Nephron (organoid): ENCODE results near the gene NKAIN2.

ENCODE experiments used
- H3K27ac Mint-ChIP-seq, 3 experiments: 2 replicates each; pipeline ENCODE4 v1.8.0; 2020; ENCODE audit warnings: mixed read lengths in 3 of 3, mild to moderate bottlenecking in 2 of 3, moderate library complexity in 1 of 3
- H3K27me3 Mint-ChIP-seq: 2 replicates; pipeline ENCODE4 v1.8.0; 2021; ENCODE audit warnings: low read depth, mild to moderate bottlenecking, moderate library complexity, mixed read lengths
- H3K36me3 Mint-ChIP-seq: 2 replicates; pipeline ENCODE4 v1.8.0; 2020; ENCODE audit warnings: low read depth, mixed read lengths
- H3K4me1 Mint-ChIP-seq: 2 replicates; pipeline ENCODE4 v1.8.0; 2020; ENCODE audit warnings: mixed read lengths
- H3K4me3 Mint-ChIP-seq, 3 experiments: 2 replicates each; pipeline ENCODE4 v1.8.0; 2020; ENCODE audit warnings: mild to moderate bottlenecking in 3 of 3, mixed read lengths in 3 of 3, moderate library complexity in 2 of 3
- H3K9me3 Mint-ChIP-seq: 2 replicates; pipeline ENCODE4 v1.8.0; 2020; ENCODE audit warnings: mixed read lengths
- TF ChIP-seq, protein P1 (sequence below), 3 experiments: fragments of 200-600 bp; sonication (generic); IDR thresholded peaks; one replicate each; pipeline ENCODE4 v1.5.0; 2021; ENCODE audit warnings: antibody characterized with exemption in 3 of 3; ENCODE audit not compliant: unreplicated experiment in 3 of 3

The NKAIN2 gene

GRCh38 chr6:123873974-123874373, 70.3 kb downstream of the NKAIN2 start:
- TF ChIP-seq, protein P1, sequence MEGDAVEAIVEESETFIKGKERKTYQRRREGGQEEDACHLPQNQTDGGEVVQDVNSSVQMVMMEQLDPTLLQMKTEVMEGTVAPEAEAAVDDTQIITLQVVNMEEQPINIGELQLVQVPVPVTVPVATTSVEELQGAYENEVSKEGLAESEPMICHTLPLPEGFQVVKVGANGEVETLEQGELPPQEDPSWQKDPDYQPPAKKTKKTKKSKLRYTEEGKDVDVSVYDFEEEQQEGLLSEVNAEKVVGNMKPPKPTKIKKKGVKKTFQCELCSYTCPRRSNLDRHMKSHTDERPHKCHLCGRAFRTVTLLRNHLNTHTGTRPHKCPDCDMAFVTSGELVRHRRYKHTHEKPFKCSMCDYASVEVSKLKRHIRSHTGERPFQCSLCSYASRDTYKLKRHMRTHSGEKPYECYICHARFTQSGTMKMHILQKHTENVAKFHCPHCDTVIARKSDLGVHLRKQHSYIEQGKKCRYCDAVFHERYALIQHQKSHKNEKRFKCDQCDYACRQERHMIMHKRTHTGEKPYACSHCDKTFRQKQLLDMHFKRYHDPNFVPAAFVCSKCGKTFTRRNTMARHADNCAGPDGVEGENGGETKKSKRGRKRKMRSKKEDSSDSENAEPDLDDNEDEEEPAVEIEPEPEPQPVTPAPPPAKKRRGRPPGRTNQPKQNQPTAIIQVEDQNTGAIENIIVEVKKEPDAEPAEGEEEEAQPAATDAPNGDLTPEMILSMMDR (IDR thresholded peaks at IDR 0.05; ENCODE audit: unreplicated experiment in 3 of 3), result no peak
- Mint-ChIP-seq H3K9me3 (no peaks in the 10 kb centered on the region), H3K27ac (no peak overlapping the region), H3K4me1 (no peaks in the 10 kb centered on the region), H3K4me3 (no peak overlapping the region), H3K27me3 (no peaks in the 10 kb centered on the region), H3K36me3 (no peaks in the 10 kb centered on the region)

GRCh38 chr6:123875784-123876183, 72.1 kb downstream of the NKAIN2 start:
- TF ChIP-seq, protein P1 (IDR thresholded peaks at IDR 0.05; ENCODE audit: unreplicated experiment in 3 of 3), result no peak
- no peaks in the 10 kb centered on the region for H3K9me3 Mint-ChIP-seq

GRCh38 chr6:123879749-123880148, 76.1 kb downstream of the NKAIN2 start:
- no peaks in the 10 kb centered on the region for H3K36me3 Mint-ChIP-seq
- no peaks in the 10 kb centered on the region for H3K27me3 Mint-ChIP-seq
- H3K27ac Mint-ChIP-seq, result no peak overlapping the region
- no peaks in the 10 kb centered on the region for H3K4me1 Mint-ChIP-seq
- TF ChIP-seq, protein P1 (IDR thresholded peaks at IDR 0.05; ENCODE audit: unreplicated experiment in 3 of 3), result no peak
- no peak overlapping the region for H3K4me3 Mint-ChIP-seq
- H3K9me3 Mint-ChIP-seq, result no peaks in the 10 kb centered on the region

More at GRCh38 chr6:123875784-123876183, 72.1 kb downstream of the NKAIN2 start:
- no peaks in the 10 kb centered on the region for H3K36me3 Mint-ChIP-seq
- no peak overlapping the region for H3K27ac Mint-ChIP-seq
- H3K27me3 Mint-ChIP-seq, result no peaks in the 10 kb centered on the region
- no peaks in the 10 kb centered on the region for H3K4me1 Mint-ChIP-seq
- H3K4me3 Mint-ChIP-seq, result no peak overlapping the region

GRCh38 chr6:123888771-123889513, 85.3 kb downstream of the NKAIN2 start:
- no peaks in the 10 kb centered on the region for H3K27me3 Mint-ChIP-seq
- H3K27ac Mint-ChIP-seq, result peak overlapping the region in 1 of 3 experiments; percentile 28
- TF ChIP-seq, protein P1 (IDR thresholded peaks at IDR 0.05; ENCODE audit: unreplicated experiment in 3 of 3), result no peak
- peaks cover 15% of the 10 kb centered on the region for H3K4me1 Mint-ChIP-seq
- no peaks in the 10 kb centered on the region for H3K9me3 Mint-ChIP-seq
- no peak overlapping the region for H3K4me3 Mint-ChIP-seq
- H3K36me3 Mint-ChIP-seq, result no peaks in the 10 kb centered on the region

- Mint-ChIP-seq H3K36me3 (no peaks in the 10 kb centered on the region), H3K9me3 (no peaks in the 10 kb centered on the region), H3K27ac (no peak overlapping the region), H3K4me3 (no peak overlapping the region), H3K4me1 (no peaks in the 10 kb centered on the region), H3K27me3 (peaks cover 4% of the 10 kb centered on the region)
- TF ChIP-seq, protein P1 (IDR thresholded peaks at IDR 0.05; ENCODE audit: unreplicated experiment in 3 of 3), result no peak
Observed at GRCh38 chr6:123895346-123895745, 91.7 kb downstream of the NKAIN2 start.

DNA sequence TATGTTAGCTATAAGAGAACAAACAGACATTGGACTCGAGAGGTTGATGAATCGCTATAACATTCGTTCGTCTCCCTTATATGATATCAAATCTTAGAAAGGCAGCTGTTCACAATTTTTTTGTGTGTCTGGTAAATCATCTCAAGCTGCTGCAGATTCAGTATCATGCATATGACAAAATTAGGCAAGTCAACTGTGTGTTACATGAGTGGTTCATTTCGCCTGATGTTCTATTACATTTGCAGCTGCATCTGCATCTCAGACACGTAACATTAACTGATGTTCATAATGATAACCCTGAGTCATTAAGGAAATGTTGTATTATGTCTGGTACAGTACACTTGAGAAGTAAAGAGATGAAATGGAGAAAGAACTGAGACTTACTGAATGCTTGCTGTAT, 92.1 kb downstream of the NKAIN2 start:
- H3K27me3 Mint-ChIP-seq, result peaks cover 4% of the 10 kb centered on the region
- H3K4me1 Mint-ChIP-seq, result no peaks in the 10 kb centered on the region
- H3K4me3 Mint-ChIP-seq, result no peak overlapping the region
- no peak overlapping the region for H3K27ac Mint-ChIP-seq
- H3K9me3 Mint-ChIP-seq, result no peaks in the 10 kb centered on the region
- H3K36me3 Mint-ChIP-seq, result no peaks in the 10 kb centered on the region
- TF ChIP-seq, protein P1 (IDR thresholded peaks at IDR 0.05; ENCODE audit: unreplicated experiment in 3 of 3), result no peak
